ENCODE data around the gene OR2V1. TPM values are rescaled to one million over a fixed set of nuclear protein-coding genes. Genes with fewer than 3 reads are reported as not detected.
A peak's percentile ranks its signal among the peaks of the same experiment; 100 is the strongest.
"Not testable (repeated sequence)": the region's sequence is repeated elsewhere in the genome, so short reads cannot be mapped to it uniquely, and the experiment has no call there.

OR2V1 gene
- total and polyA plus RNA-seq, 2 of the 4 experiments (the other 2 are of a cell fraction), result not detected

GRCh38 chr5:181160755-181161533 is 30.0 kb upstream of the OR2V1 start:
- Histone ChIP-seq H2AFZ (replicated peaks; ENCODE audit: low read length, poor library complexity) (peak overlapping the region; percentile 88), H4K5ac (ENCODE audit: low read depth, low read length) (peak overlapping the region; percentile 14; the same call in 1 of the 2 replicates), H3K4me2 (ENCODE audit: low read depth, low read length) (peak overlapping the region; percentile 27), H4K91ac (ENCODE audit: insufficient read depth, low read depth, low read length) (peak overlapping the region; percentile 23; the same call in 1 of the 2 replicates), H3K27ac (ENCODE audit: insufficient read depth, low read length) (0 out of 2 replicates have a peak overlapping the region, but pooled peaks have one; percentile 4), H4K8ac (ENCODE audit: low read depth in 2 of 2, low read length in 2 of 2) (peak overlapping the region; percentile 75 to 97; a peak in 3 of 4 replicates), H3K4ac (ENCODE audit: low read depth, low read length) (peak overlapping the region; percentile 4; the same call in 1 of the 2 replicates), H3K14ac (replicated peaks; ENCODE audit: low read depth, low read length) (peak overlapping the region; percentile 76), H2BK15ac (ENCODE audit: low read depth, low read length) (peak overlapping the region; percentile 43; the same call in 1 of the 3 replicates), H3K4me3 (ENCODE audit: insufficient read depth, low read depth, low read length) (peak overlapping the region; percentile 10; the same call in 1 of the 2 replicates), H2AK9ac (replicated peaks; ENCODE audit: low read depth, low read length, poor library complexity) (peak overlapping the region; percentile 31), H2BK120ac (ENCODE audit: low read depth, low read length) (peak overlapping the region; percentile 3; the same call in 1 of the 2 replicates)
- H3K27me3 ChIP-seq (ENCODE audit: control insufficient read depth, insufficient read depth, low read length); POLR2A ChIA-PET (ENCODE audit: unreplicated experiment); H4K20me1 ChIP-seq (ENCODE audit: insufficient read depth, low read length); H2BK5ac ChIP-seq (ENCODE audit: low read depth, low read length, poor library complexity, severe bottlenecking); H3K9ac ChIP-seq (ENCODE audit: low read depth, low read length); dilution Hi-C loops (cut with HindIII; ENCODE audit: low sequenced_read_pairs, unreplicated experiment); H3K9me3 ChIP-seq (ENCODE audit: control insufficient read depth, insufficient read depth, low read length); H3K56ac ChIP-seq (ENCODE audit: extremely low read depth, insufficient read depth, low read length); H3K23ac ChIP-seq (ENCODE audit: low read depth, low read length); BruUV-seq (replicated peaks); CTCF ChIA-PET; H3K36me3 ChIP-seq (ENCODE audit: control insufficient read depth, insufficient read depth, low read length); H2AK5ac ChIP-seq (ENCODE audit: low read depth, low read length); H2BK20ac ChIP-seq (ENCODE audit: low read depth, low read length); H3K4me1 ChIP-seq (ENCODE audit: control insufficient read depth, insufficient read depth, low read length); H3K79me1 ChIP-seq (ENCODE audit: low read depth in 1 of 2, low read length in 2 of 2); H3K9me1 ChIP-seq (ENCODE audit: insufficient read depth, low read length); H3K18ac ChIP-seq (ENCODE audit: low read depth, low read length); in situ Hi-C loops (cut with MboI; ENCODE audit: low sequenced_read_pairs): not testable (repeated sequence)
- peak; percentile 21; the same call in 1 of the 2 replicates for ATAC-seq (ENCODE audit: low read depth)
- DNase-seq, result peak; percentile 71
- 31% methylated on average over 7 of the region's 48 CpGs; no CpG with 5 or more reads in 1 of the 2 experiments for WGBS, 2 experiments (ENCODE audit: extremely low coverage in 2 of 2, insufficient read length in 1 of 2)
- intact Hi-C loops (cut with micrococcal nuclease), result loop anchor here (2.0 kb wide), 1 partner anchor 62 kb away; the partner anchor contains the start of gene TRIM41
